OCI-LY3 (cell line): ENCODE data around the gene PROK1.
A peak's percentile ranks its signal among the peaks of the same experiment; 100 is the strongest.
"Not testable (repeated sequence)": the region's sequence is repeated elsewhere in the genome, so short reads cannot be mapped to it uniquely, and the experiment has no call there.

ENCODE experiments used
- H2AFZ ChIP-seq: fragments of 200-600, 300-600 bp; shearing (Covaris generic); 2 replicates; pipeline ENCODE4 v1.6.0; 2014; ENCODE audit warnings: antibody characterized with exemption, low read depth, low read length
- H3K27ac ChIP-seq: fragments of 200-600, 300-600 bp; sonication (generic); 2 replicates; pipeline ENCODE4 v1.5.1; 2014; ENCODE audit warnings: mild to moderate bottlenecking, low read length, moderate library complexity, mixed read lengths
- H3K27me3 ChIP-seq: fragments of 200-600, 300-600 bp; sonication (generic); 2 replicates; pipeline ENCODE4 v1.6.1; 2014; ENCODE audit warnings: low read depth, low read length, mixed read lengths
- H3K36me3 ChIP-seq: fragments of 200-600, 300-600 bp; sonication (generic); replicated peaks from 2 replicates; pipeline ENCODE3; 2014; ENCODE audit warnings: low read depth, low read length, mixed read lengths
- H3K4me1 ChIP-seq: fragments of 300-600, 200-600 bp; sonication (generic); 2 replicates; pipeline ENCODE4 v1.6.1; 2014; ENCODE audit warnings: low read length, mixed read lengths
- H3K4me2 ChIP-seq: fragments of 200-600, 300-600 bp; sonication (generic); 2 replicates; pipeline ENCODE4 v1.6.1; 2014; ENCODE audit warnings: low read length, mixed read lengths
- H3K4me3 ChIP-seq: fragments of 300-600, 200-600 bp; sonication (generic); 2 replicates; pipeline ENCODE4 v1.5.1; 2014; ENCODE audit warnings: antibody characterized with exemption, mild to moderate bottlenecking, low read length, moderate library complexity
- H3K79me2 ChIP-seq: fragments of 300-600, 200-600 bp; shearing (Covaris generic); 2 replicates; pipeline ENCODE4 v1.6.1; 2014; ENCODE audit warnings: mild to moderate bottlenecking, low read length, mixed read lengths
- H3K9ac ChIP-seq: fragments of 300-600, 200-600 bp; shearing (Covaris generic); 2 replicates; pipeline ENCODE4 v1.6.0; 2014; ENCODE audit warnings: mild to moderate bottlenecking, low read length, moderate library complexity
- H3K9me3 ChIP-seq: fragments of 200-600, 300-600 bp; shearing (Covaris generic); 2 replicates; pipeline ENCODE4 v1.6.1; 2014; ENCODE audit warnings: low read length, mixed read lengths; ENCODE audit not compliant: insufficient read depth
- H4K20me1 ChIP-seq: fragments of 200-600, 300-600 bp; sonication (generic); 2 replicates; pipeline ENCODE4 v1.6.1; 2016; ENCODE audit warnings: low read length, mixed read lengths; ENCODE audit not compliant: insufficient read depth
- EZH2phosphoT487 ChIP-seq: fragments of 200-600 bp; shearing (Covaris generic); IDR thresholded peaks from 2 replicates; pipeline ENCODE4 v1.6.1; 2018; ENCODE audit warnings: antibody characterized with exemption, mixed run types, low read depth
- TF ChIP-seq, protein P1 (sequence below): fragments of 200-600, 300-600 bp; sonication (generic); IDR thresholded peaks from 2 replicates; pipeline ENCODE4 v1.5.1; 2014; ENCODE audit warnings: antibody characterized with exemption, low read length, low read depth

PROK1 gene

DNA sequence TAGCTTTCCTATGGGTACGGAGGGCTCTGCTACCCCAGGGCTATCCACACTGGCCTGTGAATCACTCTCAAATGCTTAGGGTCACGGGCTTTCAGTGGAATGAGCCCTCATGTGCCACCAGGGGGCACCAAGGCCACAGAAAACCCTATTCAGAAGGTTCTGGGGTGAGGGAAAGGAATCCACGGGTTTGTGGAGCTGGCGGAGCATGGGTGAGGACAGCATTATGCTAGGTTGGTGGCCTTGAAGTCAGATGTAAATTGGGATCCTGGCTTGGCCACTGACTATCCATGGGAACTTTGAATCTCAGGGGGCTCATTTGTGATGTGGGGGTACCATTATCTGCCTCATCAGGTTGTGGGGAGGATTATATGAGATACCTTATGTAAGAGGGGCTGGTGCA, 38.4 kb upstream of the PROK1 start:
- Histone ChIP-seq H3K27ac (peak overlapping the region; percentile 21; the same call in 1 of the 2 replicates), H3K36me3 (no peaks in the 10 kb centered on the region), H4K20me1 (no peaks in the 10 kb centered on the region), H3K9me3 (no peaks in the 10 kb centered on the region), H2AFZ (0 out of 2 replicates have a peak overlapping the region, but pooled peaks have one; percentile 17), H3K79me2 (no peaks in the 10 kb centered on the region; the same call in 1 of the 2 replicates), H3K27me3 (no peaks in the 10 kb centered on the region), H3K4me3 (peak overlapping the region; percentile 19; the same call in 1 of the 2 replicates), H3K9ac (no peak overlapping the region), H3K4me1 (peaks cover 18% of the 10 kb centered on the region), H3K4me2 (peak overlapping the region; percentile 64)
- no peak for TF ChIP-seq EZH2phosphoT487
- TF ChIP-seq, protein P1, sequence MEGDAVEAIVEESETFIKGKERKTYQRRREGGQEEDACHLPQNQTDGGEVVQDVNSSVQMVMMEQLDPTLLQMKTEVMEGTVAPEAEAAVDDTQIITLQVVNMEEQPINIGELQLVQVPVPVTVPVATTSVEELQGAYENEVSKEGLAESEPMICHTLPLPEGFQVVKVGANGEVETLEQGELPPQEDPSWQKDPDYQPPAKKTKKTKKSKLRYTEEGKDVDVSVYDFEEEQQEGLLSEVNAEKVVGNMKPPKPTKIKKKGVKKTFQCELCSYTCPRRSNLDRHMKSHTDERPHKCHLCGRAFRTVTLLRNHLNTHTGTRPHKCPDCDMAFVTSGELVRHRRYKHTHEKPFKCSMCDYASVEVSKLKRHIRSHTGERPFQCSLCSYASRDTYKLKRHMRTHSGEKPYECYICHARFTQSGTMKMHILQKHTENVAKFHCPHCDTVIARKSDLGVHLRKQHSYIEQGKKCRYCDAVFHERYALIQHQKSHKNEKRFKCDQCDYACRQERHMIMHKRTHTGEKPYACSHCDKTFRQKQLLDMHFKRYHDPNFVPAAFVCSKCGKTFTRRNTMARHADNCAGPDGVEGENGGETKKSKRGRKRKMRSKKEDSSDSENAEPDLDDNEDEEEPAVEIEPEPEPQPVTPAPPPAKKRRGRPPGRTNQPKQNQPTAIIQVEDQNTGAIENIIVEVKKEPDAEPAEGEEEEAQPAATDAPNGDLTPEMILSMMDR: peak; percentile 74

DNA sequence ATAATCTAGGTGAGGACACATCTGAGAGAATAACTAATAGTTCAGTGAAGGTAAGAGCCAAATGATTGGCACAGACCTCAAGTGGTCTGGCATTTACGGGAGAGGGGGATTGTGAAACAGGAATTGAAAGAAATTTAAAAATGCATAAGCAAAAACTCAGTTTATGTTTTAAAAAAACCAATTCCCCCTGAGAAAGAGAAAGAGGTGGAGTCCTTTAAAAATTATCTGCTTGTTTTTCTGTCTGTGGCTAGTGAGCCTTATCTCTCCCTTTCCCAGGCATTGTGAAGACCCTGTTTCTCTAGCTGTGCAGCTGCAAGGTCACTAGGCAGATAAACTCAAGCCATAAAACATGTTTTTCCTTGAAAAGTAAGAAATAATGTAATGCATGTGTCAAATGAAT, 37.9 kb upstream of the PROK1 start:
- peak overlapping the region; percentile 21; the same call in 1 of the 2 replicates for H3K27ac ChIP-seq
- H3K4me2 ChIP-seq: peak overlapping the region; percentile 64

DNA sequence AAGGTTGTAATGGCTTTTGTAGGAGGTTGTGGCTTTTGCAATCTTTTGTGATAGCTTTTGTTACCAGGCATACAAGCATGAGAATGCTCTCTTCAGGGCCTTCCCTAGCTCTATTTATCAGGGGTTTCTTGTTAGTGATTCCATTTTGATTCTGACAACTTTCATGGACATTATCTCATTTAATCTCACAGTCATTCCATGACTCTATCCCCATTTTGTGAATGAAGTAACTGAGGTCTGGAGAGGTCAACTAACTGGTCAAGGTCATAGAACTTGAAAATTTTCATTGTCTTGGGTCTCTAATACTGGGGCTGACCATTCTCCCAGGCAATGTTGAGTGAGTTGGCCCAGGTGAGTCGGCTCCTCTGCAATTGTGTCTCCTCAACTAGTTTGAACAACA, 32.2 kb upstream of the PROK1 start:
- Histone ChIP-seq H3K27ac (no peak overlapping the region), H3K36me3 (no peaks in the 10 kb centered on the region), H3K4me1 (peaks cover 3% of the 10 kb centered on the region), H3K4me3 (no peak overlapping the region), H4K20me1 (no peaks in the 10 kb centered on the region), H3K27me3 (no peaks in the 10 kb centered on the region), H3K9ac (no peak overlapping the region), H3K79me2 (no peaks in the 10 kb centered on the region), H3K9me3 (no peaks in the 10 kb centered on the region), H2AFZ (no peak overlapping the region), H3K4me2 (no peak overlapping the region)
- TF ChIP-seq, protein P1: no peak
- no peak for TF ChIP-seq EZH2phosphoT487

More for the DNA sequence above, 37.9 kb upstream of the PROK1 start:
- not testable (repeated sequence) for H3K79me2 ChIP-seq, H3K9ac ChIP-seq, H3K9me3 ChIP-seq, H4K20me1 ChIP-seq, H2AFZ ChIP-seq, H3K27me3 ChIP-seq, H3K36me3 ChIP-seq
- peaks cover 18% of the 10 kb centered on the region for H3K4me1 ChIP-seq
- H3K4me3 ChIP-seq: 0 out of 2 replicates have a peak overlapping the region, but pooled peaks have one; percentile 19

DNA sequence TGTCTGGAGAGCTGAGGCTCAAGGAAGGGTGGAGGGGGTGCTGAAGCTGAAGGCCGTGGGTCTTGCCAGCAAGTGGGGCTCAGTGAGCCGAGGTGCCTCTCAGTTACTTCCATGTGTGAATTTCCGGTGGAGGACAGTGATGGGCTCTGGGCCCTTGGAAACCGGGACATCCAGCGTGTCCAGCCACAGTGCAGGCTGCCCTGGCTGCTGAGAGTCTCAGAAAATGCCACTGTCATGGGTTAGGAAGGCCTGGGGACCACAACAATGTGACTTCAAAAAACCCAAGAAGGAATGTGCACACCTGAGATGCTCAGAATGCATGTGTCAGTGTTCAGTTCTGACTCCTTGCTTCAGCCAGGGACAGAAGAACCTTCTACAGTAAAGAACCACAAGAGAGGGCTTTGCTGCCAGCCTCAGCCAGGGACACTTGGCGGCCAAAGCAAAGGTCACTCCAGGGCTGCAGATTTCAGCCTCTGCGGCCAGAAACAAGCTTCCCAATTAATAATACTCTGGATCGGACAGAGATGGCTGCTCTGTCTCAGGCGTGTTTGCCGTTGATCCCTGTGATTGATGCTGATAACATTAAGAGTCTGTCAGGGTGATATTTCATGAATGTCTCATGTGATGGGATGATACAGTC, 30.8 kb upstream of the PROK1 start:
- no peaks in the 10 kb centered on the region for H3K4me1 ChIP-seq
- H2AFZ ChIP-seq: no peak overlapping the region
- no peaks in the 10 kb centered on the region for H3K27me3 ChIP-seq
- H3K4me2 ChIP-seq: no peak overlapping the region
- H3K9ac ChIP-seq: no peak overlapping the region
- no peak overlapping the region for H3K4me3 ChIP-seq
- no peaks in the 10 kb centered on the region for H3K79me2 ChIP-seq
- H3K27ac ChIP-seq: no peak overlapping the region
- no peaks in the 10 kb centered on the region for H3K9me3 ChIP-seq
- H3K36me3 ChIP-seq: no peaks in the 10 kb centered on the region
- TF ChIP-seq EZH2phosphoT487: no peak
- TF ChIP-seq, protein P1: no peak
- no peaks in the 10 kb centered on the region for H4K20me1 ChIP-seq
